H1 (cell line): ENCODE measurements around the gene SPATS2L. TPM values are rescaled to one million over a fixed set of nuclear protein-coding genes. Genes with fewer than 3 reads are reported as not detected.

Experiments used
- CTCF ChIA-PET: fragments of 300-600 bp; sonication (Branson Sonifier 250); formaldehyde crosslinking; loops from one replicate; lab custom pipeline; 2021; ENCODE audit not compliant: partially characterized antibody; lab: Charles Lee
- POLR2A ChIA-PET: fragments of 300-600 bp; sonication (Branson Sonifier 250); formaldehyde crosslinking; loops from one replicate; lab custom pipeline; 2021; ENCODE audit warnings: inconsistent platforms; ENCODE audit not compliant: partially characterized antibody; lab: Charles Lee
- DNase-seq, 2 experiments: peaks; one replicate each; pipeline versions ENCODE4 v3.0.0 to v3.0.0-alpha.2; 2010 to 2022; ENCODE audit warnings: low spot score in 2 of 2, low read depth in 1 of 2, mixed read lengths in 1 of 2
- FAIRE-seq: peaks from 2 replicates; lab custom pipeline; 2011; peaks lifted over from hg19 to GRCh38; lab: Jason Lieb, UNC
- H2AFZ ChIP-seq: 2 replicates; pipeline ENCODE4 v1.8.1; 2012; ENCODE audit warnings: low read length, inconsistent platforms
- H2AK5ac ChIP-seq: 2 replicates; pipeline ENCODE4 v1.6.1; 2013; ENCODE audit warnings: low read depth, low read length
- H2BK120ac ChIP-seq: replicated peaks from 2 replicates; pipeline ENCODE3; 2013; ENCODE audit warnings: low read depth, low read length, inconsistent platforms
- H2BK12ac ChIP-seq: 2 replicates; pipeline ENCODE4 v1.6.1; 2013; ENCODE audit warnings: low read depth, low read length
- H2BK15ac ChIP-seq: 2 replicates; pipeline ENCODE4 v1.6.1; 2013; ENCODE audit warnings: low read length
- H2BK20ac ChIP-seq: 2 replicates; pipeline ENCODE4 v1.6.1; 2013; ENCODE audit warnings: low read length
- H2BK5ac ChIP-seq: 2 replicates; pipeline ENCODE4 v1.6.1; 2013; ENCODE audit warnings: low read depth, low read length
- H3K14ac ChIP-seq: 2 replicates; pipeline ENCODE4 v1.6.1; 2013; ENCODE audit warnings: inconsistent platforms; ENCODE audit not compliant: insufficient read length
- H3K18ac ChIP-seq: 2 replicates; pipeline ENCODE4 v1.6.1; 2013; ENCODE audit warnings: low read length; ENCODE audit errors: extremely low read depth
- H3K23ac ChIP-seq: 2 replicates; pipeline ENCODE4 v1.6.1; 2013; ENCODE audit warnings: inconsistent platforms; ENCODE audit not compliant: insufficient read length
- H3K23me2 ChIP-seq: 2 replicates; pipeline ENCODE4 v1.6.1; 2013; ENCODE audit warnings: low read depth, low read length
- H3K27ac ChIP-seq: 2 replicates; pipeline ENCODE4 v1.6.1; 2011; ENCODE audit warnings: low read depth, low read length, inconsistent platforms
- H3K27me3 ChIP-seq, 4 experiments: replicated peaks in 1 of 4; 1 replicate in 1 of 4; 2 replicates in 3 of 4; pipeline versions ENCODE4 v1.6.1 to v1.8.1; 2011 to 2013; ENCODE audit warnings: low read length in 3 of 4, mild to moderate bottlenecking in 3 of 4, inconsistent platforms in 2 of 4, mixed read lengths in 2 of 4, moderate library complexity in 1 of 4; ENCODE audit not compliant: control insufficient read depth in 3 of 4, insufficient read depth in 3 of 4; ENCODE audit errors: extremely low read depth in 1 of 4
- H3K36me3 ChIP-seq, 4 experiments: 2 replicates each; pipeline versions ENCODE4 v1.6.1 to v1.8.1; 2011 to 2013; ENCODE audit warnings: mild to moderate bottlenecking in 4 of 4, low read length in 3 of 4, moderate library complexity in 2 of 4, control low read depth in 1 of 4, inconsistent platforms in 1 of 4; ENCODE audit not compliant: insufficient read depth in 4 of 4, control insufficient read depth in 2 of 4
- H3K4ac ChIP-seq: replicated peaks from 2 replicates; pipeline ENCODE3; 2013; ENCODE audit warnings: low read length, low read depth, mixed read lengths, inconsistent platforms; ENCODE audit not compliant: insufficient read length
- H3K4me1 ChIP-seq, 4 experiments: replicated peaks in 1 of 4; 1 replicate in 1 of 4; 2 replicates in 3 of 4; pipeline versions ENCODE4 v1.6.1 to v1.8.1; 2011 to 2013; ENCODE audit warnings: low read length in 3 of 4, inconsistent platforms in 2 of 4, mixed read lengths in 1 of 4; ENCODE audit not compliant: insufficient read depth in 4 of 4, control insufficient read depth in 3 of 4
- H3K4me2 ChIP-seq, 2 experiments: 2 replicates each; pipeline versions ENCODE4 v1.6.1 to v1.8.1; 2011 to 2013; ENCODE audit warnings: low read depth in 2 of 2, low read length in 2 of 2, control low read depth in 1 of 2, inconsistent platforms in 1 of 2, mild to moderate bottlenecking in 1 of 2; ENCODE audit not compliant: insufficient read depth in 1 of 2
- H3K4me3 ChIP-seq, 4 experiments: fragments of 200-600, 300-600 bp in 1 of 4; sonication (generic), shearing (Covaris generic), sonication (Bioruptor Twin) in 1 of 4; 2 replicates each; pipeline versions ENCODE4 v1.5.1 to v1.8.1; 2011 to 2016; ENCODE audit warnings: low read length in 4 of 4, low read depth in 3 of 4, control low read depth in 2 of 4, inconsistent platforms in 2 of 4, mild to moderate bottlenecking in 2 of 4, mixed read lengths in 1 of 4, moderate library complexity in 1 of 4; ENCODE audit not compliant: insufficient read depth in 2 of 4; ENCODE audit errors: extremely low read depth in 1 of 4
- H3K56ac ChIP-seq: replicated peaks from 2 replicates; pipeline ENCODE3; 2013; ENCODE audit warnings: low read depth, mild to moderate bottlenecking, mixed read lengths, low read length, inconsistent platforms; ENCODE audit not compliant: insufficient read length
- H3K79me1 ChIP-seq: 2 replicates; pipeline ENCODE4 v1.6.1; 2013; ENCODE audit warnings: low read depth, low read length, control low read depth
- H3K79me2 ChIP-seq, 2 experiments: 2 replicates each; pipeline versions ENCODE4 v1.6.1 to v1.8.1; 2012 to 2013; ENCODE audit warnings: low read length in 2 of 2, mild to moderate bottlenecking in 2 of 2, inconsistent platforms in 1 of 2; ENCODE audit not compliant: insufficient read depth in 2 of 2, control insufficient read depth in 1 of 2
- H3K9ac ChIP-seq, 4 experiments: replicated peaks in 1 of 4; 1 replicate in 1 of 4; 2 replicates in 3 of 4; pipeline versions ENCODE4 v1.6.1 to v1.8.1; 2011 to 2013; ENCODE audit warnings: low read depth in 3 of 4, low read length in 3 of 4, control low read depth in 2 of 4, mild to moderate bottlenecking in 2 of 4, moderate library complexity in 2 of 4, inconsistent platforms in 1 of 4; ENCODE audit errors: extremely low read depth in 1 of 4
- H3K9me3 ChIP-seq, 2 experiments: 2 replicates each; pipeline versions ENCODE4 v1.6.1 to v1.8.1; 2012 to 2013; ENCODE audit warnings: mild to moderate bottlenecking in 2 of 2, moderate library complexity in 2 of 2, control low read depth in 1 of 2, inconsistent platforms in 1 of 2, low read depth in 1 of 2, low read length in 1 of 2, mixed read lengths in 1 of 2; ENCODE audit not compliant: insufficient read depth in 2 of 2
- H4K20me1 ChIP-seq, 2 experiments: replicated peaks in 1 of 2; 2 replicates each; pipeline versions ENCODE3 to v1.8.1; 2011 to 2013; ENCODE audit warnings: inconsistent platforms in 2 of 2, low read length in 2 of 2, mild to moderate bottlenecking in 1 of 2; ENCODE audit not compliant: insufficient read depth in 2 of 2, control insufficient read depth in 1 of 2
- H4K5ac ChIP-seq: 2 replicates; pipeline ENCODE4 v1.6.1; 2013; ENCODE audit warnings: low read length, low read depth, mixed read lengths, inconsistent platforms; ENCODE audit not compliant: insufficient read length
- H4K8ac ChIP-seq: 2 replicates; pipeline ENCODE4 v1.8.0; 2013; ENCODE audit warnings: mild to moderate bottlenecking, moderate library complexity, low read length, inconsistent platforms; ENCODE audit not compliant: insufficient read depth; ENCODE audit errors: extremely low read depth
- H4K91ac ChIP-seq: replicated peaks from 2 replicates; pipeline ENCODE3; 2013; ENCODE audit warnings: low read length, mixed read lengths, inconsistent platforms; ENCODE audit not compliant: insufficient read length
- CBX5 ChIP-seq: fragments of 300-800, 300-1000 bp; sonication (generic); IDR thresholded peaks from 2 replicates; pipeline ENCODE4 v1.7.1; 2016; ENCODE audit warnings: antibody characterized with exemption, low read length, low read depth
- JUN ChIP-seq: IDR thresholded peaks from 2 replicates; pipeline ENCODE4 v1.6.1; 2011; ENCODE audit warnings: low read depth, mild to moderate bottlenecking, improper control_type of control experiment, low read length
- MAFK ChIP-seq: IDR thresholded peaks from 2 replicates; pipeline ENCODE4 v1.6.1; 2012; ENCODE audit warnings: low read depth, mild to moderate bottlenecking, improper control_type of control experiment, low read length
- RNF2 ChIP-seq: fragments of 200-900, 300-1000 bp; sonication (generic); IDR thresholded peaks from 2 replicates; pipeline ENCODE4 v1.7.1; 2016; ENCODE audit warnings: borderline replicate concordance, low read depth, mild to moderate bottlenecking, antibody characterized with exemption, low read length; ENCODE audit not compliant: poor library complexity, severe bottlenecking; ENCODE audit errors: missing control alignments
- TCF12 ChIP-seq: IDR thresholded peaks from 2 replicates; pipeline ENCODE4 v1.6.1; 2011; ENCODE audit warnings: low read depth, mild to moderate bottlenecking, low read length
- WGBS, 2 experiments: shearing (Covaris generic) in 1 of 2; methylation state at CpG; one replicate each; pipeline versions ENCODE4 v1.1.6 to v1.1.7; 2013 to 2015; ENCODE audit warnings: low lambda C conversion rate in 2 of 2, mixed read lengths in 2 of 2, inconsistent platforms in 1 of 2, low coverage in 1 of 2, missing lambda C conversion rate in 1 of 2; ENCODE audit not compliant: insufficient replicate concordance in 2 of 2, insufficient coverage in 1 of 2, insufficient read length in 1 of 2; ENCODE audit errors: extremely low coverage in 1 of 2, missing lambda C conversion rate in 1 of 2; 5-methylcytosine and 5-hydroxymethylcytosine counted together
- polyA plus RNA-seq, 7 experiments: library from polyadenylated mRNA; depleted of rRNA in 3 of 7; stranded (reverse) in 5 of 7; unstranded in 2 of 7; fragments of >200 nt in 5 of 7; fragments of 200-250 nt in 2 of 7; gene quantifications; 1 replicate in 5 of 7; 2 replicates in 1 of 7; 4 replicates in 1 of 7; pipeline versions ENCODE4 v1.2.1 to v1.2.3, GENCODE V29; 2011 to 2013; ENCODE audit warnings: missing spikeins in 2 of 7, mixed read lengths in 2 of 7
- total RNA-seq: library from RNA; stranded (reverse); fragmentation: NEBNext Ultra II Directional; extraction: Animal tissue kit (Norgen Biotek cat#: 25700); gene quantifications from 2 replicates; pipeline ENCODE4 v1.2.1, GENCODE V29; 2021
- TF ChIP-seq, protein P1 (sequence below): IDR thresholded peaks from 2 replicates; pipeline ENCODE4 v1.6.1; 2012; ENCODE audit warnings: inconsistent platforms

SPATS2L gene
- total and polyA plus RNA-seq, 2 of the 8 experiments (the other 6 are each of a cell fraction or from before 2014, with no cell fraction given) = 67.3 to 189 TPM

DNA sequence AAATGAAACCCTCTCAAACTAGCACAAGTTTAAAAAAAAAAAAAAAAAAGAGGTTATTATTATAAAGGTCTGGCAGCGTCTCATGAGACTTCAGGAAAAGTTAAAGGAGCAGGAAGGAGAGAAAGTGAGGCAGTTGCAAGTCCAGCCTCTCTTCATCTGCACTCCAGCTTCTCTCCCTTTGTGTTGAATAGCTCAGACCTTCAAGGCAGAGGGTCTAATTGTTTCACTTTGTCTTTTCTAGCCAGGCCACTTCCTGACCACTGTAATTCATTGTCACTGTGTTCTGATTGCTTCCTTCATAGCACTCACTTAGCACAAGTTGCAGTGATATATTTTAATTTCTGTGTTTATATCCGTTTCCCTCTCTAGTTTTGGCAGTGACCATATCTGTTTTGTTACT, 99.9 kb downstream of the SPATS2L start:
- no peak overlapping the region for H3K9ac ChIP-seq
- H4K91ac ChIP-seq = no peak overlapping the region
- FAIRE-seq (no peak), DNase-seq (no peak)
- no peak overlapping the region for H2AK5ac ChIP-seq
- ChIA-PET POLR2A (interaction anchor here (1.1 kb wide), 1 partner anchor 8 kb away, joined by 4 read pairs; no protein-coding TSS in a partner anchor), CTCF (interaction anchor here (1.6 kb wide), 2 partner anchors 270 to 427 kb away, joined by 3 to 4 read pairs; no protein-coding TSS in a partner anchor)
- no peak overlapping the region for H2BK15ac ChIP-seq
- H2BK120ac ChIP-seq = no peak overlapping the region
- H3K79me2 ChIP-seq = peaks cover 0 to 52% of the 10 kb centered on the region in 2 experiments; a peak in 2 of 4 replicates
- H2BK20ac ChIP-seq = no peak overlapping the region
- no peak overlapping the region for H3K4ac ChIP-seq
- no peak overlapping the region for H3K14ac ChIP-seq
- peaks cover 2% of the 10 kb centered on the region; the same call in 1 of the 2 replicates for H3K79me1 ChIP-seq
- no peaks in the 10 kb centered on the region for H3K9me3 ChIP-seq
- no peak overlapping the region for H2BK5ac ChIP-seq
- no peak overlapping the region for H3K4me2 ChIP-seq
- no peak overlapping the region for H2BK12ac ChIP-seq
- no peaks in the 10 kb centered on the region for H3K27me3 ChIP-seq
- H4K8ac ChIP-seq = no peak overlapping the region
- H4K20me1 ChIP-seq = no peaks in the 10 kb centered on the region
- TF ChIP-seq JUN (no peak), MAFK (no peak), TCF12 (no peak), CBX5 (no peak), RNF2 (no peak)
- TF ChIP-seq, protein P1, sequence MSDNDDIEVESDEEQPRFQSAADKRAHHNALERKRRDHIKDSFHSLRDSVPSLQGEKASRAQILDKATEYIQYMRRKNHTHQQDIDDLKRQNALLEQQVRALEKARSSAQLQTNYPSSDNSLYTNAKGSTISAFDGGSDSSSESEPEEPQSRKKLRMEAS = no peak
- no peak overlapping the region for H3K18ac ChIP-seq
- H3K27ac ChIP-seq = no peak overlapping the region
- H3K23me2 ChIP-seq = no peaks in the 10 kb centered on the region
- peaks cover 0 to 6% (median 1%) of the 10 kb centered on the region in 4 experiments; a peak in 3 of 7 replicates for H3K4me1 ChIP-seq
- H2AFZ ChIP-seq = no peak overlapping the region
- 74% methylated on average over 2 of the region's 2 CpGs; no CpG with 5 or more reads in 1 of the 2 experiments for WGBS, 2 experiments
- no peak overlapping the region for H3K4me3 ChIP-seq
- H4K5ac ChIP-seq = no peak overlapping the region
- H3K56ac ChIP-seq = no peak overlapping the region
- H3K36me3 ChIP-seq = peaks cover 0 to 11% (median 5%) of the 10 kb centered on the region in 4 experiments; a peak in 4 of 8 replicates
- no peak overlapping the region for H3K23ac ChIP-seq
